ENCODE measurements around the gene REEP1. TPM values are rescaled to one million over a fixed set of nuclear protein-coding genes. Genes with fewer than 3 reads are reported as not detected.

The REEP1 gene
- total and polyA plus RNA-seq, 2 of the 4 experiments (the other 2 are of a cell fraction): under 0.01 to 0.03 TPM

DNA sequence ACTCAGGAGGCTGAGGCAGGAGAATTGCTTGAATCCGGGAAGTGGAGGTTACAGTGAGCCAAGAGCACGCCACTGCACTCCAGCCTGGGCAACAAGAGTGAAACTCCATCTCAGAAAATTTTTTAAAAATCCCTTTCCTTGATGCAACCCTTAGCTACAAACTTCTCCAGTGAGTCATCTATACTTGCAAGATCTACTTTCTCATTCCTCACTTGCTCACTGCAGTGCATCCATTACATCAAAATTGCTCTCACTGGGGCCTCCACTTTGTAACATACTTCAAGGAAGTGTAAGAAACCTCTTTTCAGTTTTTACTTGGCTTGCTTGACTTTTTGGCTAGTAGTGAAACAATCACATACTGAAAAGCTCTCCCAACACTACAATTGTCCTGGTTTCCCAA, 65.3 kb downstream of the REEP1 start:
- no peak overlapping the region for H2BK5ac ChIP-seq (ENCODE audit: low read depth, low read length, poor library complexity, severe bottlenecking)
- ATAC-seq (ENCODE audit: low read depth) (no peak), DNase-seq (no peak)
- H3K27ac ChIP-seq (ENCODE audit: insufficient read depth, low read length): no peak overlapping the region
- no peak overlapping the region for H3K4me3 ChIP-seq (ENCODE audit: insufficient read depth, low read depth, low read length)
- no peaks in the 10 kb centered on the region for H3K79me1 ChIP-seq (ENCODE audit: low read depth in 1 of 2, low read length in 2 of 2)
- peaks cover 2% of the 10 kb centered on the region; the same call in 1 of the 2 replicates for H3K4me1 ChIP-seq (ENCODE audit: control insufficient read depth, insufficient read depth, low read length)
- no peak overlapping the region for H4K5ac ChIP-seq (ENCODE audit: low read depth, low read length)
- H3K36me3 ChIP-seq (ENCODE audit: control insufficient read depth, insufficient read depth, low read length): no peaks in the 10 kb centered on the region
- H2AK5ac ChIP-seq (ENCODE audit: low read depth, low read length): no peak overlapping the region
- no peak overlapping the region for H4K8ac ChIP-seq (ENCODE audit: low read depth in 2 of 2, low read length in 2 of 2)
- in situ Hi-C loops (cut with MboI; ENCODE audit: low sequenced_read_pairs) (no loop called here), dilution Hi-C loops (cut with HindIII; ENCODE audit: low sequenced_read_pairs, unreplicated experiment) (no loop called here), intact Hi-C loops (cut with micrococcal nuclease) (no loop called here)
- H3K23ac ChIP-seq (ENCODE audit: low read depth, low read length): no peak overlapping the region
- H3K9me1 ChIP-seq (ENCODE audit: insufficient read depth, low read length): no peaks in the 10 kb centered on the region
- ChIA-PET CTCF (no interaction called here), POLR2A (ENCODE audit: unreplicated experiment) (no interaction called here)
- H2AK9ac ChIP-seq (replicated peaks; ENCODE audit: low read depth, low read length, poor library complexity): no peak overlapping the region
- 0% methylated on average over 1 of the region's 2 CpGs; no CpG with 5 or more reads in 1 of the 2 experiments for WGBS, 2 experiments (ENCODE audit: extremely low coverage in 2 of 2, insufficient read length in 1 of 2)
- no TSS peak for BruUV-seq (replicated peaks)
- H3K9me3 ChIP-seq (ENCODE audit: control insufficient read depth, insufficient read depth, low read length): peaks cover 4% of the 10 kb centered on the region
- H2BK120ac ChIP-seq (ENCODE audit: low read depth, low read length): no peak overlapping the region
- H3K4ac ChIP-seq (ENCODE audit: low read depth, low read length): no peak overlapping the region
- no peak overlapping the region for H2BK20ac ChIP-seq (ENCODE audit: low read depth, low read length)
- TF ChIP-seq RFX5 (IDR thresholded peaks at IDR 0.05; ENCODE audit: low read depth, low read length) (no peak), MAZ (IDR thresholded peaks at IDR 0.05; ENCODE audit: borderline replicate concordance, low read depth, low read length) (no peak), NFE2L2 (IDR thresholded peaks at IDR 0.05; ENCODE audit: low read depth, low read length) (no peak), MXI1 (IDR thresholded peaks at IDR 0.05; ENCODE audit: borderline replicate concordance, low read depth, low read length) (no peak), BHLHE40 (IDR thresholded peaks at IDR 0.05; ENCODE audit: low read depth, low read length) (no peak), SMC3 (IDR thresholded peaks at IDR 0.05; ENCODE audit: low read depth, low read length) (no peak), RAD21 (IDR thresholded peaks at IDR 0.05; ENCODE audit: low read length) (no peak), CHD1 (IDR thresholded peaks at IDR 0.05; ENCODE audit: low read depth, low read length) (no peak), RCOR1 (IDR thresholded peaks at IDR 0.05; ENCODE audit: insufficient replicate concordance, low read length) (no peak), MAFK (IDR thresholded peaks at IDR 0.05; ENCODE audit: low read depth, low read length) (no peak), FOS (IDR thresholded peaks at IDR 0.05; ENCODE audit: low read depth, low read length) (no peak), POLR2A (IDR thresholded peaks at IDR 0.05; ENCODE audit: low read depth, low read length) (no peak), CEBPB (IDR thresholded peaks at IDR 0.05; ENCODE audit: low read depth, low read length) (no peak)
- TF ChIP-seq, protein P1, sequence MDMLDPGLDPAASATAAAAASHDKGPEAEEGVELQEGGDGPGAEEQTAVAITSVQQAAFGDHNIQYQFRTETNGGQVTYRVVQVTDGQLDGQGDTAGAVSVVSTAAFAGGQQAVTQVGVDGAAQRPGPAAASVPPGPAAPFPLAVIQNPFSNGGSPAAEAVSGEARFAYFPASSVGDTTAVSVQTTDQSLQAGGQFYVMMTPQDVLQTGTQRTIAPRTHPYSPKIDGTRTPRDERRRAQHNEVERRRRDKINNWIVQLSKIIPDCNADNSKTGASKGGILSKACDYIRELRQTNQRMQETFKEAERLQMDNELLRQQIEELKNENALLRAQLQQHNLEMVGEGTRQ (IDR thresholded peaks at IDR 0.05; ENCODE audit: low read depth, low read length): no peak
- TF ChIP-seq, protein P2, sequence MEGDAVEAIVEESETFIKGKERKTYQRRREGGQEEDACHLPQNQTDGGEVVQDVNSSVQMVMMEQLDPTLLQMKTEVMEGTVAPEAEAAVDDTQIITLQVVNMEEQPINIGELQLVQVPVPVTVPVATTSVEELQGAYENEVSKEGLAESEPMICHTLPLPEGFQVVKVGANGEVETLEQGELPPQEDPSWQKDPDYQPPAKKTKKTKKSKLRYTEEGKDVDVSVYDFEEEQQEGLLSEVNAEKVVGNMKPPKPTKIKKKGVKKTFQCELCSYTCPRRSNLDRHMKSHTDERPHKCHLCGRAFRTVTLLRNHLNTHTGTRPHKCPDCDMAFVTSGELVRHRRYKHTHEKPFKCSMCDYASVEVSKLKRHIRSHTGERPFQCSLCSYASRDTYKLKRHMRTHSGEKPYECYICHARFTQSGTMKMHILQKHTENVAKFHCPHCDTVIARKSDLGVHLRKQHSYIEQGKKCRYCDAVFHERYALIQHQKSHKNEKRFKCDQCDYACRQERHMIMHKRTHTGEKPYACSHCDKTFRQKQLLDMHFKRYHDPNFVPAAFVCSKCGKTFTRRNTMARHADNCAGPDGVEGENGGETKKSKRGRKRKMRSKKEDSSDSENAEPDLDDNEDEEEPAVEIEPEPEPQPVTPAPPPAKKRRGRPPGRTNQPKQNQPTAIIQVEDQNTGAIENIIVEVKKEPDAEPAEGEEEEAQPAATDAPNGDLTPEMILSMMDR (conservative IDR thresholded peaks at IDR 0.05; ENCODE audit: low read depth, low read length): no peak
- TF ChIP-seq, protein P3, sequence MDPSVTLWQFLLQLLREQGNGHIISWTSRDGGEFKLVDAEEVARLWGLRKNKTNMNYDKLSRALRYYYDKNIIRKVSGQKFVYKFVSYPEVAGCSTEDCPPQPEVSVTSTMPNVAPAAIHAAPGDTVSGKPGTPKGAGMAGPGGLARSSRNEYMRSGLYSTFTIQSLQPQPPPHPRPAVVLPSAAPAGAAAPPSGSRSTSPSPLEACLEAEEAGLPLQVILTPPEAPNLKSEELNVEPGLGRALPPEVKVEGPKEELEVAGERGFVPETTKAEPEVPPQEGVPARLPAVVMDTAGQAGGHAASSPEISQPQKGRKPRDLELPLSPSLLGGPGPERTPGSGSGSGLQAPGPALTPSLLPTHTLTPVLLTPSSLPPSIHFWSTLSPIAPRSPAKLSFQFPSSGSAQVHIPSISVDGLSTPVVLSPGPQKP (IDR thresholded peaks at IDR 0.05; ENCODE audit: borderline replicate concordance, low read depth, low read length): no peak
- H2BK15ac ChIP-seq (ENCODE audit: low read depth, low read length): no peak overlapping the region
- H3K9ac ChIP-seq (ENCODE audit: low read depth, low read length): no peak overlapping the region
- no peak overlapping the region for H2AFZ ChIP-seq (replicated peaks; ENCODE audit: low read length, poor library complexity)
- H3K56ac ChIP-seq (ENCODE audit: extremely low read depth, insufficient read depth, low read length): no peak overlapping the region
- H4K91ac ChIP-seq (ENCODE audit: insufficient read depth, low read depth, low read length): no peak overlapping the region
- no peak overlapping the region for H3K14ac ChIP-seq (replicated peaks; ENCODE audit: low read depth, low read length)
- no peak overlapping the region for H3K4me2 ChIP-seq (ENCODE audit: low read depth, low read length)
- H3K27me3 ChIP-seq (ENCODE audit: control insufficient read depth, insufficient read depth, low read length): no peaks in the 10 kb centered on the region; the same call in 1 of the 2 replicates
- no peaks in the 10 kb centered on the region for H4K20me1 ChIP-seq (ENCODE audit: insufficient read depth, low read length)
- no peak overlapping the region for H3K18ac ChIP-seq (ENCODE audit: low read depth, low read length)

Data from IMR-90 (cell line).